Right lobe of liver (tissue), 4 donors: ENCODE measurements around the gene SLU7.

Experiments used
- CTCF ChIP-seq, 4 donors: fragments of 200-600 bp in 3 of 4; fragments of 450-650 bp in 1 of 4; IDR thresholded peaks; one replicate each; pipeline versions ENCODE4 v1.5.1 to v1.8.0; 2016 to 2022; ENCODE audit warnings: antibody characterized with exemption in 4 of 4, mild to moderate bottlenecking in 2 of 4
- POLR2A ChIP-seq: fragments of 450-650 bp; IDR thresholded peaks from one replicate; pipeline ENCODE4 v1.6.1; 2017; ENCODE audit warnings: antibody characterized with exemption, mild to moderate bottlenecking
- donor health status: DM: no; HTN: no; CAD: no.
- donor health status: DM: no; HTN: no; CAD: no.
- donor health status: DM: no; HTN: yes; CAD: no.

GRCh38 chr5:160419458-160420330 lies 813 bp upstream of the SLU7 start:
- TF ChIP-seq POLR2A (no peak), CTCF (IDR thresholded peaks at IDR 0.05) (no peak)
